GM21786 (cell line): ENCODE data around the gene MMS22L.

ENCODE experiments used
- ATAC-seq: cut with Tn5 transposase; IDR thresholded peaks from one replicate; pipeline ENCODE4 v1.9.1; 2021; ENCODE audit not compliant: unreplicated experiment

MMS22L gene

DNA sequence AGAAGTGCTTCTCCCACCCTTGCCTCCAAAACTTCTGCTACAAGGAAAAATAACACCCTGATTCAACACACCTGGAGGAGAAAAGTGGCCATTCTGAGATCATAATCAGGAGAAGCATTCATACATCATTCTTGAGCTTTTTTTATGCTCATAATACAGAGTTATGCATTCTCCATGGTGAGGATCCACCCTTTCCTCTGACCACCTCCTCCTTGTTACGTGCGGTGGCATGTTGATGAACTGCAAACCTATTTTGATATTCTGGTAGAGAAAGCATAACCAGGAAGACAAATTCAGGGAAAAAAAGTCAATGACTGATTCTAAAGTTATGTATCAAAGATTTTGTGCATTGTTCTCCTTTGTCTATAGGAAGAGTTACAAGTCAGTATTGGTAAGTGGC is 188.6 kb downstream of the MMS22L start:
- no peak for ATAC-seq

DNA sequence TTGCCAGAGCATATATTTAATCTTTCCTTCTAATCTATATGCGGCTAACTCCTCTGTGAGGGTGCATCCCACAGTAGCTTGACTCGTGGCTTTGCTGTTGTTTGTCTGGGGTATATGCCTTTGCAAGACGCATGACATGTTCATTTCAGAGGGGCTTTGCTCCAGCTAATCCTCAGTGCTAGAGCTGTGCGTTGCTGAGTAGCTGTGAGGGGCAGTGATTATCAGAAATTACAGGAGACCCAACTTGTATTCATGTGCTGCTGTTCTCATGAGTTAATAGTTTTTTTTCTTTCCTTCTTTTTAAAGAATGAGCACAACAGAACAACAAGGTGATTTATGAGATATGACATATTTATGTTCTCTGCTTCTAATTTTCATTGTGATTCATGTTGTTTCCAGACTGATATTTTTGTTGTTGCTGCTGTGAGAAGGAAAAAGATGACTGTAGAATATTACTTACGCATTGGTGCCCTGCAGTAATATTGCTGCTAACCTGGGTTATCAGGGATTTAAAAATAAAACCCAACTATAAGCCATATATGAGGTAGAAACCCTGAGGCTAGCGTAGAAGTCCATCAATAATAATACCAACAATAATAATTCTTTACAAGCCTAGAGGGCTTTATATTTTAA is 190.2 kb downstream of the MMS22L start:
- ATAC-seq = no peak
